Activated T-cell treated with anti-CD3 and anti-CD28 coated beads, Interleukin-2, amount 50 U/mL, for 4 hours (primary cell): ENCODE results near the gene ISG20. TPM values are rescaled to one million over a fixed set of nuclear protein-coding genes. Genes with fewer than 3 reads are reported as not detected.

Experiments used
- ATAC-seq, 2 donors: fragments of 200-7000 bp; cut with Tn5 transposase; one replicate each; pipeline ENCODE4 v1.10.0; 2021
- DNase-seq: peaks from one replicate; pipeline ENCODE4 v3.0.0-alpha.2; 2020
- H3K27me3 Mint-ChIP-seq: one replicate; pipeline ENCODE4 v1.8.0; 2021; ENCODE audit warnings: low read depth, mixed read lengths
- H3K36me3 Mint-ChIP-seq: one replicate; pipeline ENCODE4 v1.8.0; 2022; ENCODE audit warnings: mixed read lengths; ENCODE audit not compliant: insufficient read depth
- H3K4me1 Mint-ChIP-seq: one replicate; pipeline ENCODE4 v1.8.0; 2021; ENCODE audit warnings: low read depth, mixed read lengths
- H3K4me3 Mint-ChIP-seq: one replicate; pipeline ENCODE4 v1.8.0; 2021; ENCODE audit warnings: mild to moderate bottlenecking, moderate library complexity, mixed read lengths
- H3K9me3 Mint-ChIP-seq: one replicate; pipeline ENCODE4 v1.8.0; 2021; ENCODE audit warnings: mixed read lengths
- total RNA-seq, 3 donors: library from RNA; stranded (reverse); gene quantifications; one replicate each; pipeline ENCODE4 v1.2.1, GENCODE V29; 2021

The ISG20 gene
- total RNA-seq = 10 to 100 TPM; 26.8 to 37.8 (median 27.7) TPM

- Mint-ChIP-seq H3K4me3 (peak within 1 kb of the TSS; percentile 84), H3K9me3 (no peaks in the 10 kb centered on the region), H3K27me3 (no peaks in the 10 kb centered on the region), H3K36me3 (peaks cover 35% of the 10 kb centered on the region), H3K4me1 (peaks cover 82% of the 10 kb centered on the region)
- ATAC-seq (peak; percentile 85 to 88), DNase-seq (peak; percentile 95)
Observed at GRCh38 chr15:88638626-88639372, at the start of gene ISG20. Gene ISG20 (plus strand): TSS chr15:88639016. CDS start chr15:88639367, 351 bp downstream.

- Mint-ChIP-seq H3K27me3 (peaks cover 11% of the 10 kb centered on the region), H3K9me3 (peaks cover 3% of the 10 kb centered on the region), H3K4me1 (no peaks in the 10 kb centered on the region), H3K36me3 (no peaks in the 10 kb centered on the region), H3K4me3 (no peak overlapping the region)
- DNase-seq = no peak
- no peak for ATAC-seq
Observed at GRCh38 chr15:88590759-88591158, 48.1 kb upstream of the ISG20 start.

- Mint-ChIP-seq H3K36me3 (no peaks in the 10 kb centered on the region), H3K4me3 (no peak overlapping the region), H3K9me3 (peaks cover 3% of the 10 kb centered on the region)
Observed at GRCh38 chr15:88591384-88591783, 47.4 kb upstream of the ISG20 start.

GRCh38 chr15:88603885-88604284 lies 34.9 kb upstream of the ISG20 start:
- DNase-seq (no peak), ATAC-seq (no peak)
- H3K9me3 Mint-ChIP-seq = no peaks in the 10 kb centered on the region
- peaks cover 64% of the 10 kb centered on the region for H3K27me3 Mint-ChIP-seq
- H3K4me1 Mint-ChIP-seq = peaks cover 17% of the 10 kb centered on the region
- H3K4me3 Mint-ChIP-seq = peak overlapping the region; percentile 45
- peaks cover 4% of the 10 kb centered on the region for H3K36me3 Mint-ChIP-seq

More at GRCh38 chr15:88591384-88591783, 47.4 kb upstream of the ISG20 start:
- DNase-seq (no peak), ATAC-seq (no peak)
- peaks cover 11% of the 10 kb centered on the region for H3K27me3 Mint-ChIP-seq
- H3K4me1 Mint-ChIP-seq = no peaks in the 10 kb centered on the region

GRCh38 chr15:88604381-88605188 lies 34.2 kb upstream of the ISG20 start:
- peaks cover 4% of the 10 kb centered on the region for H3K36me3 Mint-ChIP-seq
- H3K27me3 Mint-ChIP-seq = peaks cover 71% of the 10 kb centered on the region
- DNase-seq (no peak), ATAC-seq (no peak)
- no peaks in the 10 kb centered on the region for H3K9me3 Mint-ChIP-seq
- peaks cover 17% of the 10 kb centered on the region for H3K4me1 Mint-ChIP-seq
- H3K4me3 Mint-ChIP-seq = peak overlapping the region; percentile 45

GRCh38 chr15:88605189-88606069 lies 33.4 kb upstream of the ISG20 start:
- Mint-ChIP-seq H3K4me3 (no peak overlapping the region), H3K4me1 (peaks cover 17% of the 10 kb centered on the region), H3K36me3 (peaks cover 4% of the 10 kb centered on the region), H3K9me3 (no peaks in the 10 kb centered on the region), H3K27me3 (peaks cover 78% of the 10 kb centered on the region)
- ATAC-seq (peak; percentile 67 to 75), DNase-seq (no peak)

GRCh38 chr15:88606070-88606794 lies 32.6 kb upstream of the ISG20 start:
- ATAC-seq = no peak
- H3K4me3 Mint-ChIP-seq = no peak overlapping the region
- H3K4me1 Mint-ChIP-seq = peaks cover 17% of the 10 kb centered on the region
- no peaks in the 10 kb centered on the region for H3K9me3 Mint-ChIP-seq
- no peak for DNase-seq
- H3K36me3 Mint-ChIP-seq = peaks cover 4% of the 10 kb centered on the region
- peaks cover 83% of the 10 kb centered on the region for H3K27me3 Mint-ChIP-seq

- Mint-ChIP-seq H3K9me3 (no peaks in the 10 kb centered on the region), H3K27me3 (peaks cover 83% of the 10 kb centered on the region), H3K4me3 (no peak overlapping the region), H3K4me1 (peaks cover 17% of the 10 kb centered on the region), H3K36me3 (peaks cover 4% of the 10 kb centered on the region)
- ATAC-seq (no peak), DNase-seq (no peak)
Observed at GRCh38 chr15:88607951-88608350, 30.9 kb upstream of the ISG20 start.

GRCh38 chr15:88608607-88609181 lies 30.1 kb upstream of the ISG20 start:
- no peak for ATAC-seq
- Mint-ChIP-seq H3K4me1 (peaks cover 17% of the 10 kb centered on the region), H3K4me3 (no peak overlapping the region), H3K27me3 (peaks cover 78% of the 10 kb centered on the region), H3K36me3 (peaks cover 4% of the 10 kb centered on the region), H3K9me3 (no peaks in the 10 kb centered on the region)
- DNase-seq = no peak

GRCh38 chr15:88609344-88610090 lies 29.3 kb upstream of the ISG20 start:
- Mint-ChIP-seq H3K36me3 (peaks cover 4% of the 10 kb centered on the region), H3K27me3 (peaks cover 69% of the 10 kb centered on the region), H3K4me1 (peaks cover 12% of the 10 kb centered on the region), H3K9me3 (no peaks in the 10 kb centered on the region), H3K4me3 (no peak overlapping the region)
- DNase-seq (no peak), ATAC-seq (no peak)

- no peaks in the 10 kb centered on the region for H3K9me3 Mint-ChIP-seq
- ATAC-seq (no peak), DNase-seq (no peak)
- peaks cover 57% of the 10 kb centered on the region for H3K27me3 Mint-ChIP-seq
- no peak overlapping the region for H3K4me3 Mint-ChIP-seq
- H3K4me1 Mint-ChIP-seq = peaks cover 3% of the 10 kb centered on the region
- H3K36me3 Mint-ChIP-seq = peaks cover 4% of the 10 kb centered on the region
Observed at GRCh38 chr15:88610701-88611231, 28.1 kb upstream of the ISG20 start.

- H3K4me3 Mint-ChIP-seq = no peak overlapping the region
- ATAC-seq (no peak), DNase-seq (no peak)
- H3K4me1 Mint-ChIP-seq = no peaks in the 10 kb centered on the region
- peaks cover 4% of the 10 kb centered on the region for H3K36me3 Mint-ChIP-seq
- no peaks in the 10 kb centered on the region for H3K9me3 Mint-ChIP-seq
- H3K27me3 Mint-ChIP-seq = peaks cover 42% of the 10 kb centered on the region
Observed at GRCh38 chr15:88612186-88612796, 26.5 kb upstream of the ISG20 start.
